ENCODE results near the gene PKNOX2. TPM values are rescaled to one million over a fixed set of nuclear protein-coding genes. Genes with fewer than 3 reads are reported as not detected.

Gene PKNOX2
- total RNA-seq, 1 experiment from 2014 or later = not detected

GRCh38 chr11:125274309-125274708 lies 109.8 kb downstream of the PKNOX2 start:
- BruUV-seq (replicated peaks) = no TSS peak
- no peak overlapping the region for H3K27ac Mint-ChIP-seq (ENCODE audit: unreplicated experiment)
- H3K9me3 Mint-ChIP-seq (ENCODE audit: low read depth, unreplicated experiment) = no peaks in the 10 kb centered on the region
- DNase-seq = no peak
- TF ChIP-seq CTCF (IDR thresholded peaks at IDR 0.05; ENCODE audit: unreplicated experiment) = no peak
- CTCF ChIA-PET = no interaction called here
- intact Hi-C loops (cut with micrococcal nuclease; ENCODE audit: unreplicated experiment) = no loop called here
- H3K36me3 Mint-ChIP-seq (ENCODE audit: insufficient read depth, unreplicated experiment) = no peaks in the 10 kb centered on the region
- H3K27me3 Mint-ChIP-seq (ENCODE audit: unreplicated experiment) = peaks cover 45% of the 10 kb centered on the region
- no peak overlapping the region for H3K4me3 Mint-ChIP-seq (ENCODE audit: low read depth, unreplicated experiment)
- H3K4me1 Mint-ChIP-seq (ENCODE audit: low read depth, unreplicated experiment) = no peaks in the 10 kb centered on the region

- no TSS peak for BruUV-seq (replicated peaks)
- Mint-ChIP-seq H3K9me3 (ENCODE audit: low read depth, unreplicated experiment) (no peaks in the 10 kb centered on the region), H3K27ac (ENCODE audit: unreplicated experiment) (no peak overlapping the region), H3K4me1 (ENCODE audit: low read depth, unreplicated experiment) (no peaks in the 10 kb centered on the region), H3K27me3 (ENCODE audit: unreplicated experiment) (peaks cover 41% of the 10 kb centered on the region), H3K36me3 (ENCODE audit: insufficient read depth, unreplicated experiment) (no peaks in the 10 kb centered on the region), H3K4me3 (ENCODE audit: low read depth, unreplicated experiment) (no peak overlapping the region)
- TF ChIP-seq CTCF (IDR thresholded peaks at IDR 0.05; ENCODE audit: unreplicated experiment) = no peak
- DNase-seq = no peak
- intact Hi-C loops (cut with micrococcal nuclease; ENCODE audit: unreplicated experiment) = no loop called here
- CTCF ChIA-PET = no interaction called here
These were observed 110.2 kb downstream of the PKNOX2 start for GRCh38 chr11:125274774-125275173.

GRCh38 chr11:125275905-125276618 lies 111.5 kb downstream of the PKNOX2 start:
- BruUV-seq (replicated peaks) = no TSS peak
- intact Hi-C loops (cut with micrococcal nuclease; ENCODE audit: unreplicated experiment) = no loop called here
- no peak for TF ChIP-seq CTCF (IDR thresholded peaks at IDR 0.05; ENCODE audit: unreplicated experiment)
- no peak for DNase-seq
- CTCF ChIA-PET = interaction anchor here (0.9 kb wide), 1 partner anchor 25 kb away, joined by 3 read pairs; no protein-coding TSS in a partner anchor
- Mint-ChIP-seq H3K4me1 (ENCODE audit: low read depth, unreplicated experiment) (no peaks in the 10 kb centered on the region), H3K36me3 (ENCODE audit: insufficient read depth, unreplicated experiment) (no peaks in the 10 kb centered on the region), H3K27ac (ENCODE audit: unreplicated experiment) (no peak overlapping the region), H3K9me3 (ENCODE audit: low read depth, unreplicated experiment) (no peaks in the 10 kb centered on the region), H3K27me3 (ENCODE audit: unreplicated experiment) (peaks cover 31% of the 10 kb centered on the region), H3K4me3 (ENCODE audit: low read depth, unreplicated experiment) (no peak overlapping the region)

GRCh38 chr11:125276619-125276976 lies 112.0 kb downstream of the PKNOX2 start:
- DNase-seq = no peak
- no TSS peak for BruUV-seq (replicated peaks)
- TF ChIP-seq CTCF (IDR thresholded peaks at IDR 0.05; ENCODE audit: unreplicated experiment) = no peak

More at GRCh38 chr11:125276619-125276976, 112.0 kb downstream of the PKNOX2 start:
- Mint-ChIP-seq H3K27me3 (ENCODE audit: unreplicated experiment) (peaks cover 31% of the 10 kb centered on the region), H3K9me3 (ENCODE audit: low read depth, unreplicated experiment) (no peaks in the 10 kb centered on the region), H3K27ac (ENCODE audit: unreplicated experiment) (no peak overlapping the region), H3K4me1 (ENCODE audit: low read depth, unreplicated experiment) (no peaks in the 10 kb centered on the region), H3K36me3 (ENCODE audit: insufficient read depth, unreplicated experiment) (no peaks in the 10 kb centered on the region), H3K4me3 (ENCODE audit: low read depth, unreplicated experiment) (no peak overlapping the region)
- intact Hi-C loops (cut with micrococcal nuclease; ENCODE audit: unreplicated experiment) = no loop called here
- CTCF ChIA-PET = interaction anchor here (0.9 kb wide), 1 partner anchor 24 kb away, joined by 3 read pairs; no protein-coding TSS in a partner anchor
